GM13976 (cell line): Measurements from ENCODE around the gene LIMK1.
"Not testable (repeated sequence)": the region's sequence is repeated elsewhere in the genome, so short reads cannot be mapped to it uniquely, and the experiment has no call there.

Experiments
- DNase-seq: peaks from one replicate; pipeline ENCODE4 v3.0.0; 2012; ENCODE audit warnings: low spot score
- CTCF ChIP-seq: IDR thresholded peaks from 2 replicates; pipeline ENCODE4 v1.5.1; 2012; ENCODE audit warnings: borderline replicate concordance, mild to moderate bottlenecking; ENCODE audit not compliant: insufficient read depth; ENCODE audit errors: extremely low read depth, missing control alignments, control extremely low read depth
- in situ Hi-C: fragments of 300-500 bp; cut with MboI; formaldehyde crosslinking; loops from one replicate; pipeline ENCODE4 v1.12.0; 2022; ENCODE audit warnings: low sequenced_read_pairs, mixed read lengths, inconsistent platforms; ENCODE audit not compliant: unreplicated experiment

The LIMK1 gene

GRCh38 chr7:74119831-74120230, 36.2 kb downstream of the LIMK1 start:
- TF ChIP-seq CTCF = no peak
- DNase-seq = no peak
- in situ Hi-C loops = no loop called here

GRCh38 chr7:74121401-74122249, 38.0 kb downstream of the LIMK1 start:
- in situ Hi-C loops = no loop called here
- no peak for TF ChIP-seq CTCF
- no peak for DNase-seq

GRCh38 chr7:74123892-74124291, 40.3 kb downstream of the LIMK1 start:
- DNase-seq, in situ Hi-C loops: not testable (repeated sequence)

- no peak for DNase-seq
- in situ Hi-C loops = no loop called here
- TF ChIP-seq CTCF = no peak
Observed at GRCh38 chr7:74126220-74126880, 42.7 kb downstream of the LIMK1 start.

- in situ Hi-C loops = no loop called here
- no peak for DNase-seq
- no peak for TF ChIP-seq CTCF
Observed at GRCh38 chr7:74129887-74130286, 46.3 kb downstream of the LIMK1 start.

GRCh38 chr7:74130518-74130917, 46.9 kb downstream of the LIMK1 start:
- in situ Hi-C loops = no loop called here
- TF ChIP-seq CTCF = no peak
- DNase-seq = no peak

GRCh38 chr7:74134117-74134620, 50.6 kb downstream of the LIMK1 start:
- no peak for TF ChIP-seq CTCF
- DNase-seq = no peak
- in situ Hi-C loops = no loop called here
